GM23248 (cell line): ENCODE measurements around the gene VWA8. TPM values are rescaled to one million over a fixed set of nuclear protein-coding genes. Genes with fewer than 3 reads are reported as not detected.
"Not testable (repeated sequence)": the region's sequence is repeated elsewhere in the genome, so short reads cannot be mapped to it uniquely, and the experiment has no call there.

ENCODE experiments used
- DNase-seq: peaks from one replicate; pipeline ENCODE4 v3.0.0-alpha.2; 2015
- H2AFZ ChIP-seq: fragments of 200-600 bp; sonication (generic); 2 replicates; pipeline ENCODE4 v1.6.1; 2016; ENCODE audit warnings: antibody characterized with exemption
- H3F3A ChIP-seq: fragments of 200-600 bp; sonication (generic); 2 replicates; pipeline ENCODE4 v1.6.1; 2016; ENCODE audit warnings: mild to moderate bottlenecking, antibody characterized with exemption, mixed run types; ENCODE audit not compliant: insufficient read depth
- H3K27ac ChIP-seq: fragments of 200-600 bp; sonication (generic); 2 replicates; pipeline ENCODE4 v1.5.1; 2016; ENCODE audit warnings: mild to moderate bottlenecking
- H3K27me3 ChIP-seq: fragments of 200-600 bp; sonication (generic); replicated peaks from 2 replicates; pipeline ENCODE4 v1.6.1; 2016; ENCODE audit warnings: mild to moderate bottlenecking; ENCODE audit not compliant: insufficient read depth
- H3K36me3 ChIP-seq: fragments of 200-600 bp; sonication (generic); 2 replicates; pipeline ENCODE4 v1.6.1; 2016; ENCODE audit warnings: low read depth, mild to moderate bottlenecking
- H3K4me1 ChIP-seq: fragments of 200-600 bp; sonication (generic); 2 replicates; pipeline ENCODE4 v1.6.1; 2016; ENCODE audit warnings: mild to moderate bottlenecking; ENCODE audit not compliant: insufficient read depth
- H3K4me2 ChIP-seq: fragments of 200-600 bp; sonication (generic); one replicate; pipeline ENCODE4 v1.6.1; 2016; ENCODE audit warnings: mild to moderate bottlenecking; ENCODE audit not compliant: unreplicated experiment
- H3K4me3 ChIP-seq: fragments of 200-600 bp; sonication (generic); 2 replicates; pipeline ENCODE4 v1.5.1; 2016; ENCODE audit warnings: mild to moderate bottlenecking
- H3K79me2 ChIP-seq: fragments of 200-600 bp; sonication (generic); 2 replicates; pipeline ENCODE4 v1.6.1; 2016; ENCODE audit warnings: mild to moderate bottlenecking; ENCODE audit not compliant: insufficient read depth
- H3K9ac ChIP-seq: fragments of 200-600 bp; sonication (generic); 2 replicates; pipeline ENCODE4 v1.6.1; 2016; ENCODE audit warnings: mild to moderate bottlenecking
- H3K9me2 ChIP-seq: fragments of 200-600 bp; sonication (generic); 2 replicates; pipeline ENCODE4 v1.6.1; 2016; ENCODE audit warnings: mixed run types, mild to moderate bottlenecking, moderate library complexity; ENCODE audit not compliant: insufficient read depth
- H3K9me3 ChIP-seq: fragments of 200-600 bp; sonication (generic); one replicate; pipeline ENCODE4 v1.6.1; 2017; ENCODE audit warnings: low read depth
- H4K20me1 ChIP-seq: fragments of 200-600 bp; sonication (generic); 2 replicates; pipeline ENCODE4 v1.6.0; 2016; ENCODE audit not compliant: insufficient read depth
- EZH2 ChIP-seq: fragments of 200-600 bp; sonication (generic); IDR thresholded peaks from 2 replicates; pipeline ENCODE4 v1.6.1; 2018; ENCODE audit warnings: antibody characterized with exemption, mild to moderate bottlenecking; ENCODE audit not compliant: insufficient read depth, poor library complexity, severe bottlenecking
- EZH2phosphoT487 ChIP-seq: fragments of 200-600 bp; sonication (generic); IDR thresholded peaks from 2 replicates; pipeline ENCODE4 v1.6.1; 2018; ENCODE audit warnings: antibody characterized with exemption, moderate library complexity, mild to moderate bottlenecking, low read depth; ENCODE audit not compliant: insufficient read depth
- WGBS, 2 experiments: methylation state at CpG; one replicate each; pipeline ENCODE4 v1.1.6; 2015 to 2017; ENCODE audit warnings: low lambda C conversion rate in 2 of 2, low coverage in 1 of 2; ENCODE audit errors: missing lambda C conversion rate in 2 of 2; 5-methylcytosine and 5-hydroxymethylcytosine counted together
- in situ Hi-C: fragments of 300-500 bp; cut with MboI; formaldehyde crosslinking; loops from 2 replicates; pipeline ENCODE4 v1.15.0; 2020
- polyA plus RNA-seq: library from polyadenylated mRNA; unstranded; fragments of >200 nt; fragmentation: Nextera tagmentation; extraction: Ambion mirVana; gene quantifications from 2 replicates; pipeline ENCODE4 v1.2.1, GENCODE V29; 2016
- total RNA-seq: library from RNA; depleted of rRNA; stranded (reverse); fragments of >200 nt; shearing (Covaris generic); gene quantifications from 2 replicates; pipeline ENCODE4 v1.2.3, GENCODE V29; 2014

The VWA8 gene
- total and polyA plus RNA-seq, 2 experiments from 2014 or later = 3.9 to 10.1 TPM

DNA sequence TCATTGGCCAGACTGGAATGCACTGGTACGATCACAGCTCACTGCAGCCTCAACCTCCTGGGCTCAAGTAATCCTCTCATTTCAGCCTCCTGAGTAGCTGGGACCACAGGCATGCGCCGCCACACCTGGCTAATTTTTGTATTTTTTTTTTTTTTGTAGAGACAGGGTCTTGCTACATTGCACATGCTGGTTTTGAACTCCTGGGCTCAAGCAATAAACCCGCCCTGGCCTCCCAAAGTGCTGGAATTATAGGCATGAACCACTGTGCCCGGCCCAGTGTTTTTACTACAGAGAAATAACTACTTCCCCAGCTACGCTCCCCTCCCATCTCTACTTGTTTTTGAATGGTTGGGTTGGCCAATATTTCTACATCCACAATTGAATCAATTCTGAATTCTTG lies 381.0 kb downstream of the VWA8 start:
- in situ Hi-C loops = no loop called here

DNA sequence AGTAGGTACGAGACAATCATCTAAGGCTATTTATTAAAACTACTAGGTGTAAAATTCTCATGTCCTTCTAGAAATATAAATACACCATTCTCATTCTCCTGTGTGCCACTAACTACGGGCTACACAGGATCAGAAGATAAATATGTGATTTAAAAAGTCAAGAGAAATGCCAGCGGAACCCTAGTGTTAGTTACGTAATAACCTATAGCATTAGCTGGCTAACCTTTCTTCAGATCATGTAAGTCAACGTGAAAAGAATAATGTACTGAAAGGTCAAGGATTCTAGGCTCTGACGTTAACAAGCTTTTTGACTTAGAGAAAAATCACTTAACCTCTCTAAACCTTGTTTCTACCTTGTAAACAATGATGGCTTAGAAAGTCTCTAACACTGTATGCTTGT lies 381.7 kb downstream of the VWA8 start:
- in situ Hi-C loops = no loop called here

More for the DNA sequence above, 381.0 kb downstream of the VWA8 start:
- 97 to 98% methylated on average over 6 of the region's 6 CpGs for WGBS, 2 experiments
- Histone ChIP-seq H3K4me1 (0 out of 2 replicates have a peak, but pooled peaks cover 7% of the 10 kb centered on the region), H3F3A (peaks cover 17% of the 10 kb centered on the region; the same call in 1 of the 2 replicates), H3K9me3 (no peaks in the 10 kb centered on the region), H2AFZ (no peak overlapping the region), H3K9me2 (no peaks in the 10 kb centered on the region), H4K20me1 (no peaks in the 10 kb centered on the region), H3K79me2 (no peaks in the 10 kb centered on the region), H3K27ac (no peak overlapping the region), H3K36me3 (0 out of 2 replicates have a peak, but pooled peaks cover 3% of the 10 kb centered on the region), H3K27me3 (no peaks in the 10 kb centered on the region), H3K4me2 (no peak overlapping the region), H3K4me3 (no peak overlapping the region), H3K9ac (no peak overlapping the region)
- TF ChIP-seq EZH2phosphoT487 (no peak), EZH2 (no peak)
- DNase-seq = no peak

DNA sequence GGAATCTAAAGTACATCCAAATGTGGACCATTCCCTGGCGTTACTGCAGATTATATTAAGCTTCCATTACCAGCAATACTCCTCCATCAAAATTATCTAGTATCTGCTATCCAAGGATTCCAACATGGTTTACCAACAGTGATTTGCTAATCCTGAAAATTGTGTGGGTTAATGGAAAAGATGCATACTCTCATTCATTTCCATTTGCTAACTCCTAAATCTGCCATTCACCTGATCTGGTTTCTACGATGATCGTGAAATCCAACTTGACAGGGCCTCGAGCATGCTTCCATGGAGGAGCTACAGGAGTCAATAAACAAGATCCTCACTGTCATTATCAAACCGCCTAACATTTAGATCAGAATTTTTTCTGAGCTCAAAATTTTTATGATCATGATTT lies 382.5 kb downstream of the VWA8 start:
- 0 out of 2 replicates have a peak, but pooled peaks cover 3% of the 10 kb centered on the region for H3K36me3 ChIP-seq
- H3K4me1 ChIP-seq = 0 out of 2 replicates have a peak, but pooled peaks cover 7% of the 10 kb centered on the region
- 93 to 94% methylated on average over 5 of the region's 5 CpGs for WGBS, 2 experiments
- no peaks in the 10 kb centered on the region for H4K20me1 ChIP-seq
- no peaks in the 10 kb centered on the region for H3K9me3 ChIP-seq
- in situ Hi-C loops = no loop called here
- DNase-seq = no peak
- no peaks in the 10 kb centered on the region for H3K79me2 ChIP-seq
- H3K9me2 ChIP-seq = no peaks in the 10 kb centered on the region
- no peak overlapping the region for H3K4me2 ChIP-seq
- H3K9ac ChIP-seq = no peak overlapping the region
- H3F3A ChIP-seq = peaks cover 17% of the 10 kb centered on the region; the same call in 1 of the 2 replicates
- no peaks in the 10 kb centered on the region for H3K27me3 ChIP-seq
- H2AFZ ChIP-seq = no peak overlapping the region
- TF ChIP-seq EZH2phosphoT487 (no peak), EZH2 (no peak)
- H3K27ac ChIP-seq = no peak overlapping the region
- H3K4me3 ChIP-seq = no peak overlapping the region

More for the DNA sequence above, 381.7 kb downstream of the VWA8 start:
- no peak overlapping the region for H3K4me2 ChIP-seq
- H3K79me2 ChIP-seq = no peaks in the 10 kb centered on the region
- H3F3A ChIP-seq = peaks cover 17% of the 10 kb centered on the region; the same call in 1 of the 2 replicates
- no peaks in the 10 kb centered on the region for H3K9me2 ChIP-seq
- no peaks in the 10 kb centered on the region for H3K27me3 ChIP-seq
- H3K36me3 ChIP-seq = 0 out of 2 replicates have a peak, but pooled peaks cover 3% of the 10 kb centered on the region
- TF ChIP-seq EZH2 (no peak), EZH2phosphoT487 (no peak)
- no peak overlapping the region for H3K4me3 ChIP-seq
- H2AFZ ChIP-seq = no peak overlapping the region
- H4K20me1 ChIP-seq = no peaks in the 10 kb centered on the region
- H3K27ac ChIP-seq = no peak overlapping the region
- DNase-seq = no peak
- 0 out of 2 replicates have a peak, but pooled peaks cover 7% of the 10 kb centered on the region for H3K4me1 ChIP-seq
- H3K9me3 ChIP-seq = no peaks in the 10 kb centered on the region
- H3K9ac ChIP-seq = no peak overlapping the region
- WGBS, 2 experiments = 95 to 97% methylated on average over 6 of the region's 6 CpGs

DNA sequence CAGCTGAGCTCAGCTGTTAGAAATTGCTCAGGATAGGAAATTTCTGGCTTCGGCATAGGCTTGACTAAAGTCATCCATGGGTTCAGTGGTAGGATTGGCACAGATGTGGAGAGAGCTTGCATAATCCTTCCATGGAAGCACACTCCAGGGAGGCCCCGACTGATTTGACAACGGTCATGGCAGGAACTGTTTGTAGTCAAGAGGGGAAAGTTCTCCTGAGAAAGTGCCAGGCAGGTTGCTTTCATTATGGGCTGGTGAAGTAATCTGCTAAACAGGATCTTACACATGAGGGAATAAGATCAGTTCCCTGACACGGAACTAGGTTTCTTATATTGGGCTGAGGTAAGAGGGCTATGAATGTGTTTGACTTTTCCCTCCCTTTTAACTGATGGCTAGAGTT lies 383.5 kb downstream of the VWA8 start:
- Histone ChIP-seq H2AFZ (no peak overlapping the region), H3K9me3 (no peaks in the 10 kb centered on the region), H3K27me3 (no peaks in the 10 kb centered on the region), H3F3A (peaks cover 17% of the 10 kb centered on the region; the same call in 1 of the 2 replicates), H3K4me3 (no peak overlapping the region), H3K4me1 (0 out of 2 replicates have a peak, but pooled peaks cover 7% of the 10 kb centered on the region), H3K9me2 (no peaks in the 10 kb centered on the region), H4K20me1 (no peaks in the 10 kb centered on the region), H3K27ac (no peak overlapping the region), H3K9ac (no peak overlapping the region), H3K36me3 (0 out of 2 replicates have a peak, but pooled peaks cover 3% of the 10 kb centered on the region), H3K4me2 (peak overlapping the region; percentile 10), H3K79me2 (no peaks in the 10 kb centered on the region)
- in situ Hi-C loops = no loop called here
- peak; percentile 70 for DNase-seq
- no peak for TF ChIP-seq EZH2
- no peak for TF ChIP-seq EZH2phosphoT487
- 5 to 19% methylated on average over 4 of the region's 4 CpGs for WGBS, 2 experiments

DNA sequence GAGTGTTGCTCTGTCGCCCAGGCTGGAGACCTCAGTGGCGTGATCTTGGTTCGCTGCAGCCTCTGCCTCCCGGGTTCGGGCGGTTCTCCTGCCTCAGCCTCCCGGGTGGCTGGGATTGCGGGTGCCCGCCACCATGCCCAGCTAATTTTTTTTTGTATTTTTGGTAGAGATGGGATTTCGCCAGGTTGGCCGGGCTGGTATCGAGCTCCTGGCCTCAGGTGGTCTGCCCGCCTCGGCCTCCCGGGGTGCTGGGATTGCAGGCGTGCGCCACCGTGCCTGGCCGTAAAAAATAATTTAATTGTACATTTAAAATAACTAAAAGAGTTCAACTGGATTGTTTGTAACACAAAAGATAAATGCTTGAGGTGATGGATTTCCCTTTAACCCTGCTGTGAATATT lies 387.3 kb downstream of the VWA8 start:
- 98% methylated on average over 19 of the region's 19 CpGs for WGBS, 2 experiments
- H3K4me3 ChIP-seq, H2AFZ ChIP-seq, H3K27ac ChIP-seq, H3K4me2 ChIP-seq, H3K36me3 ChIP-seq, H3K9me2 ChIP-seq, H3K79me2 ChIP-seq, H3K9ac ChIP-seq, in situ Hi-C loops, H3K9me3 ChIP-seq, H4K20me1 ChIP-seq, H3K27me3 ChIP-seq, DNase-seq: not testable (repeated sequence)
- Histone ChIP-seq H3K4me1 (peaks cover 17% of the 10 kb centered on the region), H3F3A (peaks cover 29% of the 10 kb centered on the region; the same call in 1 of the 2 replicates)

DNA sequence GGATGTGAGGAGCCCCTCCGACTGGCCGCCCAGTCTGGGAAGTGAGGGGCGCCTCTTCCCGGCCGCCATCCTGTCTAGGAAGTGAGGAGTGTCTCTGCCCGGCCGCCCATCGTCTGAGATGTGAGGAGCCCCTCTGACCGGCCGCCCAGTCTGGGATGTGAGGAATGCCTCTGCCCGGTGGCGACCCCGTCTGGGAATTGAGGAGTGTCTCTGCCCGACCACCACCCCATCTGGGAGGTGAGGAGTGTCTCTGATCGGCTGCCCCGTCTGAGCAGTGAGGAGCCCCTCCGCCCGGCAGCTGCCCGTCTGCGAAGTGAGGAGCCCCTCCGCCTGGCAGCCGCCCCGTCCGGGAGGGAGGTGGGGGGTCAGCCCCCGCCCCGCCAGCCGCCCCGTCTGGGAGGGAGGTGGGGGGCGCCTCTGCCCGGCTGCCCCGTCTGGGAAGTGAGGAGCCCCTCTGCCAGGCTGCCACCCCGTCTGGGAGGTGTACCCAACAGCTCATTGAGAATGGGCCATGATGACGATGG lies 389.0 kb downstream of the VWA8 start:
- H4K20me1 ChIP-seq, H3K27ac ChIP-seq, in situ Hi-C loops, H3K79me2 ChIP-seq, DNase-seq, H3K27me3 ChIP-seq, H3K4me3 ChIP-seq, H3K4me2 ChIP-seq, H2AFZ ChIP-seq, H3K9me3 ChIP-seq, H3K9me2 ChIP-seq, H3K9ac ChIP-seq, H3K36me3 ChIP-seq: not testable (repeated sequence)
- 95 to 97% methylated on average over 4 to 33 of the region's 33 CpGs for WGBS, 2 experiments
- H3F3A ChIP-seq = peaks cover 25% of the 10 kb centered on the region; the same call in 1 of the 2 replicates
- peaks cover 18% of the 10 kb centered on the region for H3K4me1 ChIP-seq
